Activated B cell treated with CpG ODN at 0.5 μM for 24 hours (primary cell): ENCODE results near the gene GRPEL1. TPM values are rescaled to one million over a fixed set of nuclear protein-coding genes. Genes with fewer than 3 reads are reported as not detected.

Source experiments
- ATAC-seq: fragments of 200-7000 bp; cut with Tn5 transposase; one replicate; pipeline ENCODE4 v1.10.0; 2021; ENCODE audit warnings: low read depth, mild to moderate bottlenecking, moderate library complexity
- CTCF ChIA-PET: fragments of 350-600 bp; sonication (Branson Sonifier 250); formaldehyde crosslinking; loops from one replicate; lab custom pipeline; 2021; ENCODE audit warnings: antibody characterized with exemption; lab: Charles Lee
- POLR2A ChIA-PET: fragments of 350-600 bp; sonication (Branson Sonifier 250); formaldehyde crosslinking; loops from one replicate; lab custom pipeline; 2021; ENCODE audit warnings: antibody characterized with exemption; lab: Charles Lee
- DNase-seq: peaks from one replicate; pipeline ENCODE4 v3.0.0; 2022
- H3K27ac Mint-ChIP-seq: one replicate; pipeline ENCODE4 v1.8.0; 2020; ENCODE audit warnings: mixed read lengths
- H3K27me3 Mint-ChIP-seq: one replicate; pipeline ENCODE4 v1.8.0; 2021; ENCODE audit warnings: mixed read lengths
- H3K36me3 Mint-ChIP-seq: one replicate; pipeline ENCODE4 v1.8.0; 2021; ENCODE audit warnings: low read depth, mixed read lengths
- H3K4me1 Mint-ChIP-seq: one replicate; pipeline ENCODE4 v1.8.0; 2021; ENCODE audit warnings: mixed read lengths
- H3K4me3 Mint-ChIP-seq: one replicate; pipeline ENCODE4 v1.8.0; 2020; ENCODE audit warnings: mild to moderate bottlenecking, mixed read lengths
- H3K9me3 Mint-ChIP-seq: one replicate; pipeline ENCODE4 v1.8.0; 2020; ENCODE audit warnings: mixed read lengths
- intact Hi-C: fragments of 100-400 bp; cut with micrococcal nuclease; formaldehyde crosslinking; loops from one replicate; pipeline ENCODE4 v1.15.1; 2024
- total RNA-seq: library from RNA; stranded (reverse); gene quantifications from 2 replicates; pipeline ENCODE4 v1.2.3, GENCODE V29; 2022
- TF ChIP-seq, protein P1 (sequence below): fragments of 200-600 bp; IDR thresholded peaks from one replicate; pipeline ENCODE4 v1.8.0; 2022; ENCODE audit warnings: antibody characterized with exemption, mild to moderate bottlenecking

Gene GRPEL1
- total RNA-seq, 1 donor from 2014 or later = 31.8 TPM

DNA sequence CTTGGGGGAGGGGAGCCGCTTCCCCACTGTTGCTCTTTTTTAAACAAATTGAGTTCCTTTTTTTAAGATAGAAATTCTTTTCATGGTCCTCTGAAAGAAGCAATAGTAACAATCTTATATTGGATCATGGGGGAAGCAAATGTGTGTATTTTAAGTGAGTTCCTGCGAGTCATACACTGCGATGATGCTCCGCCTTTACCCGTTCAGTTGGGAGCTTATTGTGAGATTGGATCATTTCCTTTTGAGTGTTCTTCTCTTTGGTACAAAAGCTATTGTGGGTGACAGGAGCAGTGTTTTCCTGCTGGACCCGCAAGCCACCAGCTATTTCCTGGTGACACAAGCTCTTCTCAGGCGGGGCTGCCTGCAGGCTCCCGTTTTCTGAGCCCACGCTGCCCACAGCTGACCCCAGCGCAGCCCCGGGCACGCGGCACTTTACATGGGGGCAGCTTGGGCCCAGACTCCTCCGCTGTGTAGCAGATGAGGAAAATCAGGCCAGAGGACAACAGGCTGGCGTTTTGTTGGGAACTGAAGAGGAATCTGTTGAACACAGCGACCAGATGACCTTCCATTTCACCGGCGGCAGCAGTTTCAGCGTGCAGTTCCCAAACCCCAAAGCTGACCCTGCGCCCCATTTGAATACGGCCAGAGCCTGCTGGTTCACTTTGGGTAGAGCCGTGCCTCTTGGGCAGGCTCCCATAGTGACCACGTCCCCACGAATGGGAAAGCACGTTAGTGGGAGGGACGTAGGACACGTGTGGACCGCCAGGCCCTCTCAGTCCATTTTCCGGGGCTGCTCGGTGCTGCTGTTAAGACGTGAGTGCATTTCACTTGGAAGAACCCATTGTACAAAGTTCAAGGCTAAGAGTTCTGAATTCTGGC lies 12.5 kb downstream of the GRPEL1 start:
- H3K36me3 Mint-ChIP-seq = peaks cover 64% of the 10 kb centered on the region
- POLR2A ChIA-PET = no interaction called here
- CTCF ChIA-PET = interaction anchor here (1.9 kb wide), 1 partner anchor 12 kb away, joined by 4 read pairs; the partner anchor contains the start of gene TADA2B
- ATAC-seq (no peak), DNase-seq (no peak)
- no peak overlapping the region for H3K27ac Mint-ChIP-seq
- no peak overlapping the region for H3K4me3 Mint-ChIP-seq
- TF ChIP-seq, protein P1, sequence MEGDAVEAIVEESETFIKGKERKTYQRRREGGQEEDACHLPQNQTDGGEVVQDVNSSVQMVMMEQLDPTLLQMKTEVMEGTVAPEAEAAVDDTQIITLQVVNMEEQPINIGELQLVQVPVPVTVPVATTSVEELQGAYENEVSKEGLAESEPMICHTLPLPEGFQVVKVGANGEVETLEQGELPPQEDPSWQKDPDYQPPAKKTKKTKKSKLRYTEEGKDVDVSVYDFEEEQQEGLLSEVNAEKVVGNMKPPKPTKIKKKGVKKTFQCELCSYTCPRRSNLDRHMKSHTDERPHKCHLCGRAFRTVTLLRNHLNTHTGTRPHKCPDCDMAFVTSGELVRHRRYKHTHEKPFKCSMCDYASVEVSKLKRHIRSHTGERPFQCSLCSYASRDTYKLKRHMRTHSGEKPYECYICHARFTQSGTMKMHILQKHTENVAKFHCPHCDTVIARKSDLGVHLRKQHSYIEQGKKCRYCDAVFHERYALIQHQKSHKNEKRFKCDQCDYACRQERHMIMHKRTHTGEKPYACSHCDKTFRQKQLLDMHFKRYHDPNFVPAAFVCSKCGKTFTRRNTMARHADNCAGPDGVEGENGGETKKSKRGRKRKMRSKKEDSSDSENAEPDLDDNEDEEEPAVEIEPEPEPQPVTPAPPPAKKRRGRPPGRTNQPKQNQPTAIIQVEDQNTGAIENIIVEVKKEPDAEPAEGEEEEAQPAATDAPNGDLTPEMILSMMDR = no peak
- no peaks in the 10 kb centered on the region for H3K27me3 Mint-ChIP-seq
- no peaks in the 10 kb centered on the region for H3K9me3 Mint-ChIP-seq
- intact Hi-C loops = no loop called here
- peaks cover 22% of the 10 kb centered on the region for H3K4me1 Mint-ChIP-seq

- POLR2A ChIA-PET = no interaction called here
- Mint-ChIP-seq H3K4me3 (no peak overlapping the region), H3K27ac (no peak overlapping the region), H3K27me3 (no peaks in the 10 kb centered on the region), H3K4me1 (peaks cover 27% of the 10 kb centered on the region), H3K9me3 (no peaks in the 10 kb centered on the region), H3K36me3 (peaks cover 55% of the 10 kb centered on the region)
- CTCF ChIA-PET = interaction anchor here (1.1 to 1.9 kb wide), 2 partner anchors 11 to 16 kb away, joined by 4 read pairs; partner anchors contain the start of gene TADA2B
- intact Hi-C loops = no loop called here
- DNase-seq (no peak), ATAC-seq (no peak)
- TF ChIP-seq, protein P1 = no peak
Measured at GRCh38 chr4:7054106-7054880, 13.6 kb downstream of the GRPEL1 start.

DNA sequence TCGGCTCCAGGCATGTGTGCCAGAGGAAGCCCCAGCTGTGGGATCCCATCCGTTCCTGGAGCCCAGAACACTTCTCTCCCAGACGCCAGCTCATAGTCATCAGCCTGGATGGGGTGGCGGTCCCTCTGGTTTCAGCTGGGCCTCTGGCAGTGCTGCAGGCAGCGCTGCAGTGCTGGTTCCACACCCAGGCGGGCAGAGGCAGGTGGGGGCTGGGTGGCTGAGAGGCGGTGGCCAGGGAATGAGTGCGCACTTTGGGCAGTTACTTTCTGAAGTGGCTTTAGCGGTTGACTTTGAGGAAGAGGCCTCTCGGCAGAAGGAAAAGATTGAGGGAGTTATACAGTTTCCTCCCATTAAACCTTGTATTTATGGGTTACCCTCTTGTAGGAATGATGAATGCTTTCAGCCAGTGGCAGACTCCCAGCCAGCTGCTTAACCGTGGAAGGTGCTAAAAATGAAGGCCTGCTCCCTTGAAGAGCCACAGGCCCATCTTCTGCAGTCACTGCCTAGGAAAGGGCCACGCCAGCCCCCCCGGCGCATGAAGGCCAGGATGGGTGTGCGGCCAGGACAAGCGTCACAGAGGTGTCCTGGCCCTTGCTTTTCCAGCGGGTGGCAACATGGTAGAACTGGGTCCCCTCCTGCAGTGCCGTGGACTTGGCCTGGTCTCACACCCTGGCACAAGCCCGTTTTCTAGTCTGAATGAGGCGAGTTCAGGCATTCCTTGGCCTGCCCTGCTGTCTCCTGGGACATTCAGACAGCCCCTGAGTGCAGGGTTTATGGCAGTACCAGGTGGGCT lies 14.7 kb downstream of the GRPEL1 start:
- ChIA-PET POLR2A (interaction anchor here (0.7 to 0.8 kb wide), 2 partner anchors 9 to 79 kb away, joined by 3 read pairs; partner anchors contain the start of gene TADA2B), CTCF (no interaction called here)
- no peak overlapping the region for H3K4me3 Mint-ChIP-seq
- no peak for ATAC-seq
- TF ChIP-seq, protein P1 = no peak
- H3K27me3 Mint-ChIP-seq = no peaks in the 10 kb centered on the region
- peaks cover 23% of the 10 kb centered on the region for H3K4me1 Mint-ChIP-seq
- peak overlapping the region; percentile 12 for H3K27ac Mint-ChIP-seq
- no peak for DNase-seq
- no peaks in the 10 kb centered on the region for H3K9me3 Mint-ChIP-seq
- intact Hi-C loops = no loop called here
- peaks cover 50% of the 10 kb centered on the region for H3K36me3 Mint-ChIP-seq

GRCh38 chr4:7052313-7052712 lies 15.6 kb downstream of the GRPEL1 start:
- intact Hi-C loops = no loop called here

More at GRCh38 chr4:7052313-7052712, 15.6 kb downstream of the GRPEL1 start:
- ChIA-PET CTCF (no interaction called here), POLR2A (interaction anchor here (0.8 kb wide), 1 partner anchor 9 kb away, joined by 3 read pairs; the partner anchor contains the start of gene TADA2B)
- H3K9me3 Mint-ChIP-seq = no peaks in the 10 kb centered on the region
- peak overlapping the region; percentile 12 for H3K27ac Mint-ChIP-seq
- no peak overlapping the region for H3K4me3 Mint-ChIP-seq
- ATAC-seq (no peak), DNase-seq (no peak)
- no peaks in the 10 kb centered on the region for H3K27me3 Mint-ChIP-seq
- TF ChIP-seq, protein P1 = no peak
- H3K36me3 Mint-ChIP-seq = peaks cover 43% of the 10 kb centered on the region
- peaks cover 26% of the 10 kb centered on the region for H3K4me1 Mint-ChIP-seq
